ENCODE measurements around the gene SLC2A8.

Gene SLC2A8

DNA sequence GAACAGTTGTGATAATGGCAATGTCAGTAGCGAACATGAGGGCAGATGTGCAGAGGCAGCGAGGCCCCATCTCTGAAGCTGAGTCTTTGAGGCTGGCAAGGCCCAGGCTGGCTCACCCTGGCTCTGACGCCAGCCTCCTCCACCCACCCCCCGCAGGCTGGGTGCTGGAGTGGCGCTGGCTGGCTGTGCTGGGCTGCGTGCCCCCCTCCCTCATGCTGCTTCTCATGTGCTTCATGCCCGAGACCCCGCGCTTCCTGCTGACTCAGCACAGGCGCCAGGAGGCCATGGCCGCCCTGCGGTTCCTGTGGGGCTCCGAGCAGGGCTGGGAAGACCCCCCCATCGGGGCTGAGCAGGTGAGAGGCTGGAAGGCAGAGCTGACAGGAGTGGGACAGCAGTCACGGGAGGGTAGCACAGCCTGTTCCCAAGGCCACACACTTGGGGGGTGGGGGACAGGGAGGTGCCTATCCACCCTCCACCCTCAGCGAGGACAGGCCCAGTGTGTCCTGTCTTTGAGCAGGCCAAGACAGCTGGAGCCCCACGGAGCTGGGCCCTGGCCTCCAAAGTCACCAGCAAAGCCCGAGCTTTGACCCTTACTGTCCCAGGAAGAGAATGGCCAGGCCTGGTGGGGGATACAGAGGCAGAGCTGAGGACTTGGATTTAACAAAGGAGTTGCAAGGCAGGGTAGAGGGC is 5.6 kb downstream of the SLC2A8 start:
- DNase-seq (ENCODE audit: low spot score) = no peak

DNA sequence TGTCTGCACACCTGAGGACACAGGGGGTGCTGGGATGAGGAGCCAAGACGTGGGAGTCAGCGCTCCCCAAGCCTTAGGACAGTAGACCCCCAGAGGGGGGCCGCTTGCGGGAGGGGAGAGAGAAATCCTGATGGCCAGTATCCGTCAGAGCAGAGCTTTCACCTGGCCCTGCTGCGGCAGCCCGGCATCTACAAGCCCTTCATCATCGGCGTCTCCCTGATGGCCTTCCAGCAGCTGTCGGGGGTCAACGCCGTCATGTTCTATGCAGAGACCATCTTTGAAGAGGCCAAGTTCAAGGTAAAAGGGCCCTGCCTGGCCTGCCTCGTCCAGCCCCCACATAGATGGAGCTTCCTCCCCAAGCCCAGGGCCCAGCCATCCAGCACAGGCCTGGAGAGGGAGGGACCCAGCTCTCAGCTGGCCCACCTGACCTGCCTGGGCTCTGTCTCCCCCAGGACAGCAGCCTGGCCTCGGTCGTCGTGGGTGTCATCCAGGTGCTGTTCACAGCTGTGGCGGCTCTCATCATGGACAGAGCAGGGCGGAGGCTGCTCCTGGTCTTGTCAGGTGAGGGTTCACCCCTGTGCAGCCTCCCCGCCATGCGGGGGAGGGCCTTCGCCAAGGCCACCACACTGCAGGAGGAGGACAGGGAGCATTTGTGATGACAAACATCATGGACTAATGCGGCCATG is 6.7 kb downstream of the SLC2A8 start:
- no peak for DNase-seq (ENCODE audit: low spot score)

DNA sequence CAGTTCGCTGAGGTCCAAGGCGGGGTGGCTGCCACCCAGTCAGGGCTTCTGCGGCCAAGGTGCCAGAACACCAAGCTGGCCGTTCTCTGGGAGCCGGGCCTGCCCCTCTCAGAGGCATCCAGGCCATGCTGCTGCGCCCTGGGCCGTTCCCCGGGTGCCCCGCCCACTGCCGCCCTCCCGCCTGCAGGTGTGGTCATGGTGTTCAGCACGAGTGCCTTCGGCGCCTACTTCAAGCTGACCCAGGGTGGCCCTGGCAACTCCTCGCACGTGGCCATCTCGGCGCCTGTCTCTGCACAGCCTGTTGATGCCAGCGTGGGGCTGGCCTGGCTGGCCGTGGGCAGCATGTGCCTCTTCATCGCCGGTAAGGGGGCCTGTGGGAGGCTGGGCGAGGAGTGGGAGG is 7.7 kb downstream of the SLC2A8 start:
- no peak for DNase-seq (ENCODE audit: low spot score)

DNA sequence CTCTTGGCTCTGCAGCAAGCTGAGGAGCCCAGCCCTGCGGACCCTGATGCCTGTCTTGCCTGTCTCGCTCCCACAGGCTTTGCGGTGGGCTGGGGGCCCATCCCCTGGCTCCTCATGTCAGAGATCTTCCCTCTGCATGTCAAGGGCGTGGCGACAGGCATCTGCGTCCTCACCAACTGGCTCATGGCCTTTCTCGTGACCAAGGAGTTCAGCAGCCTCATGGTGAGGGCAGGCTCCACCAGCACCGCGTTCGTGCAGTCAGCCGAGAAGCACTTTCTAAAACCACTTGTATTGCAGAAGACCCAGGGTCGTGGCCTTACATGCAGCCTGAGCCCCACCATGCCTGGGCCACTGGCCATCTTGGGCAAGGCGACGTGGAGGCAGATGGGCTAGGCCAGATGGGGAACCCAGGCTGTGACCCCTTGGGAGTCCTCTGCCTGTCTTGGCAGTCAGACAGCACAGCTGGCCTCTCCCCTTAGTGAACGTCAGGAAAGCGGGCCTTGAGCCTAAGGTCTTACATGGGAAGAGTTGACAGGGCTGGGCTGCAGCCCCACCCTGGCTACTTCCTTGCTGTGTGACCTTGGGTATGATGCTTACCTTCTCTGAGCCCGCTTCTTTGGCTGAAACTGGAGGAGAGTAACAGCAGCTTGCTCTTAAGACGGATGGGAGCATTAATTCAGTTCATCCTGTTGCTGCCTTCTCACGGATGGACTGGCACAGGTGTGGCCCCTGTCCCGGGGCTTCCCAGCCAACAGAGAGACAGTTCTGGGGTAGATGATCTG is 8.6 kb downstream of the SLC2A8 start:
- DNase-seq (ENCODE audit: low spot score) = no peak

DNA sequence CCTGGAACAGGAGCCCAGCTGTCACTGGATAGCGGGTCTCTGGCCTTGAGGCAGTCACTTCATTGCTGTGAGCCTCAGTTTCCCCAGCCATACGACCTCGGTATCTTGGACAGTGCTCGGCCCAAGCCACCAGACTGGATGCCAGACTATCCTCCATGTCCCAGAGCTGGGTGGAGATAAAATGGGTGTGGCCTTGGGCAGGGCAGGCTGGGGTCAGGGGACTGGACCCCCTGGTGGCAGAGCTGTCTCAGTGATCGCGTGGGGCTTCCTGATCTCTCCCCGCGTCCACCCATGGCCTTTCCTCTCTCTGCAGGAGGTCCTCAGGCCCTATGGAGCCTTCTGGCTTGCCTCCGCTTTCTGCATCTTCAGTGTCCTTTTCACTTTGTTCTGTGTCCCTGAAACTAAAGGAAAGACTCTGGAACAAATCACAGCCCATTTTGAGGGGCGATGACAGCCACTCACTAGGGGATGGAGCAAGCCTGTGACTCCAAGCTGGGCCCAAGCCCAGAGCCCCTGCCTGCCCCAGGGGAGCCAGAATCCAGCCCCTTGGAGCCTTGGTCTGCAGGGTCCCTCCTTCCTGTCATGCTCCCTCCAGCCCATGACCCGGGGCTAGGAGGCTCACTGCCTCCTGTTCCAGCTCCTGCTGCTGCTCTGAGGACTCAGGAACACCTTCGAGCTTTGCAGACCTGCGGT is 10.0 kb downstream of the SLC2A8 start:
- DNase-seq (ENCODE audit: low spot score) = no peak

DNA sequence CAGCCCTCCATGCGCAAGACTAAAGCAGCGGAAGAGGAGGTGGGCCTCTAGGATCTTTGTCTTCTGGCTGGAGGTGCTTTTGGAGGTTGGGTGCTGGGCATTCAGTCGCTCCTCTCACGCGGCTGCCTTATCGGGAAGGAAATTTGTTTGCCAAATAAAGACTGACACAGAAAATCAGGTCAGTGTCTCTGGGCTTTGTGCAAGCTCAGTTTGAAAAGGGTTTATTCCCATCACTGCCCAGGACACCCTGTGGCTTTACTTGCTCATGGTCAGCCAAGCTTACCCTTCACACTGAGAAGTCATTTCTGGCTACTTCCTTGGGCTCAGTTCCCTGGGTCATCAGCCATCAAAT is 10.5 kb downstream of the SLC2A8 start:
- no peak for DNase-seq (ENCODE audit: low spot score)

DNA sequence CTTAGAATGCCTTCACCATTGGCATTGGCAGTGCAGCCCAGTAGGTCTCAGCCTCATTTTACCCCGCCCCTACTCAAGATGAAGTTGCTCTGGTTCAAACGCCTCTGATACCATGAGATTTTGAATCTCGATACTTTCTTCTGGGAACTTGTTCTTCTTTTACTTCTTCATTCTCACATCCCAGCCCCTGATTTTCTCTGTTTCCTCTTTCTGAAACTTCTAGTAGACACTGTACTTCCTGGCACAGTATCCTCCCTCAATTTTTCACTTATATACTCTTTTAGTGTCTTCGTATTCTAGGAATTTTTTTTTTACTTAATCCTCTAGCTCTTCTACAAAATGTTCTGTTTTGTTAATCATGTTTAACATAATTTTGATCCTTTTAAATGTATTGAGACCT is 14.2 kb downstream of the SLC2A8 start:
- DNase-seq (ENCODE audit: low spot score) = no peak

DNA sequence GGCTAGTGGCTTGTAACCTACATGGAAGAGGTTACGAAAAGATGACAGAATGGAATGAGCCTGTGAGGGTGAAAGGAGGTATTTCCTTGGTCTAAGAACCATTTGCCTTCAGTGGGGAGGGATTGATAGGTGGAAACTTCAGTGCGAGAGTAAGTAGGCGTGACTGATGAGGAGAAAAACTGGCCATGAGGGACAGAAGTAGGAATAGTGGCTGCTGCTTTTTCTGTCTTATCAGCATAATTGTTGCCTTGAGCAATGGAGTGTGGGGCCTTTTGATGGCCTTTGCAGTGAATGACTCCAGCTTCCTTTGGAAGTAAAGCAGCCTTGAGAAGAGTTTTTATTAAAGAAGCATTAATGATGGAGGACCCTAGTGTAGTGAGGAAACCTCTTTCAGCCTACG is 18.2 kb downstream of the SLC2A8 start:
- no peak for DNase-seq (ENCODE audit: low spot score)

DNA sequence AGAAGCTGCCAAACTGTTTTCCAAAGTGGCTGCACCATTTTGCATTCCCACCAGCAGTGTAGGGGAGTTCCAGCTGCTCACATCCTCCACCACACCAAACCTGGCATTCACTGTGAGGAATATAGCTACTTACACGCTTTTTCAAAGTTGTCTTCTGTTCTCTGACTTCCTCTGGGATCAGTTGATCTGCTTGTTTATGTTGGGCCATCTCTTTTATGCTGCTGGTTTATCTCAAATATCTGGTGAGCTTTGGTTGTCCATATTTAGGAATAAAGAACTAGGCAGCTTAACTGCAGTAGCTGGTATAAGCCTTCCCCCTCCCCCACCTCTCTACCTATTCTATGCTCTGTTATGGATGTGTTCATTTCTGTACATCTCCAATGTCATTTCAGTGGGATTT is 18.7 kb downstream of the SLC2A8 start:
- no peak for DNase-seq (ENCODE audit: low spot score)

DNA sequence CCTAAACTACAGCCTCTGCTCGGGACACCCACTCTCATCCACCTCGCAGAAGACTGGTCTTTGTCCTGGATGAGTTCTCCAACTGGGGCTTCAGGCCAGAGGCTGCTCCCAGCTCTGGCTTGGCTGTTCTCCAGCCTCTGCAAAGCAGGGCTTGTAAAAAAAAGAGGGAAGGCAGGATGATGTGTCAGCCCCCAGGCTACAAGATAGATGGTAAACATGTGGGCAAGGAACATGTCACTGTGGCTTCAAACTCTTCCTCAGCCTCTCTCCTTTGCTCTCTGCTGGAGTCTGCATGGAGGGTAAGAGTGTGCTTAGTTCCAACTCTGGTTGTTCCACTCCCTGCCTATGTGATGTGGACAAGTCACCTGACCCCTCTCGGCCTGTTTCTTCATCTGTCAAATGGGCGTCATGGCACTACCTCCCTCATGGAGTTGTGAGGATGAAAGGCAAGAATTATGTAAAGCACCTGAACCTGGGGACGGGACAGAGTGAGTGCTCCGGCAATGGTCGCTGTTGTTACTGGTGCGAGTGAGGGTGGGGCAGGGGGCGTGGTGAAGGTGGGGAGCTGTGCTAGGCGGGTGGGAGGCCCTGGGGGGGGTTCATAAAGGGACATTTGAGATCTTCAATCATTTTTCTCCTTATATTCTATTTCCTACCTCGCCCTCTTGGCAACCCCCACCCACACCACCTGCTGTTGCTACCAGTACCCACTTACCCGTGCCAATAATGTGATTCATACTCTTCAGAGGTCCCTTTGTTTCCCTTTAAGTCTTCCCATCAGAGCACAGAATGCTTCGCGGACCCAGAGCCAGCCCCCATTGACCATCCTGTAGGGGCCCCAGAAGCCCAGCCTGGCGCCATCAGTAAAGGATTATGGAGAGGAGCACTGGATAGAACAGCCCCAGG is 20.4 kb downstream of the SLC2A8 start:
- DNase-seq (ENCODE audit: low spot score) = no peak

DNA sequence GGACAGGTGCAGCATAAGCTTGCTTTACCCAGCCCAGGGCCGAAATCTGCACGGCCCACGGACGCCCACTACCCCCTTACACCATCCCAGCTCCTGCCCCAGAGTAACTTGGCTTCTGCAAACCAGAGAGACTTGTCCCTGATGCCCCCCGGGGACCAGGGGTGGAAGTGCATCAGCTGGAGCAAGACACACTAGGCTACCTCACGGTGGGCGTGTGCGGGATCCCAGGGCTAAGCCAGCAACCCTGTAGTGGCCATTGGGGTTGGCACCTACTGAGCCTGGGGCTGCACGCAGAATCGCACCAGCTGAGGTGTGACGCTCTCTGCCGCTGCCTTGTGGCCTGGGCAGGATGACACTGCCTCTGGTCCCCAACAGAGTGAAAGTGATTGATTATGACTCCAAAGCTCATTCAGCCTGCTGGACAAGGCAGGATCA is 21.1 kb downstream of the SLC2A8 start:
- peak; percentile 70 for DNase-seq (ENCODE audit: low spot score)

DNA sequence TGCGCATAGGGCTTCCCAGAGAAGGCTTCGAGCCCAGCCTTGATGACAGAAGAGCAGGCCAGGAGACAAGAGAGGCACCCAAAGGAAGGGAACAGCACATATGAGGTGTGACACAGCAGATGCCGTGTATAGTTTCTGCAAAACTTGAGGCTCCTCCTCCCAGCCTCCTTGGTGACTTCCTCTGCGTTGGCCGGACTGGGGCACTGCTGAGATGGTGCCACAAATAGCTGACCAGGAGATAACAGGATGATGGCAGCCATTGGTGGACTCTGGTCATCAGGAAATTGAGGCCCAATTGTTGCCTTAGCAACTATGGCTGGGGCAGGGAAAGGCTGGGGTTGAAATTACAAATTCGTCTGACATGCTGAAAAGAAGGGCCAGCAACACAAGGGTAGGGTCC is 22.4 kb downstream of the SLC2A8 start:
- no peak for DNase-seq (ENCODE audit: low spot score)

DNA sequence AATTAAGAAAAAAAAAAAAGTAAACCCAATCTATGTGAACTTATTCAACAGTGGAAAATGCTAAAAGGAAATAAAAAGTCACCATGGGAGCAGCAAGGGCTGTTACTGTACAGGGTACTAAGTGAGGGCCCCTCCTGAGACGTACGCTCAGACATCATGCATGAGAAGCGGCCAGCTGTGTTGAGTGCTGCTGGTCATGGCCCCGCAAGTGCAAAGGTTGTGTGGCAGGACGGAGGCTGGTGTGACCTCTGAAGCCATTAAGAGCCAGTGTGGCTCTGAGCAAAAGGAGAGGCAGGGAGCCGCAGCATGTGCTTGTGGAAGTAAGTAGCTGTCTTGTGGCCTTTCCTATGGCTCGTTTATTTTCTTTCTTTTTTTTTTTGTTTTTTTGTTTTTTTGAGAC is 24.1 kb downstream of the SLC2A8 start:
- no peak for DNase-seq (ENCODE audit: low spot score)

DNA sequence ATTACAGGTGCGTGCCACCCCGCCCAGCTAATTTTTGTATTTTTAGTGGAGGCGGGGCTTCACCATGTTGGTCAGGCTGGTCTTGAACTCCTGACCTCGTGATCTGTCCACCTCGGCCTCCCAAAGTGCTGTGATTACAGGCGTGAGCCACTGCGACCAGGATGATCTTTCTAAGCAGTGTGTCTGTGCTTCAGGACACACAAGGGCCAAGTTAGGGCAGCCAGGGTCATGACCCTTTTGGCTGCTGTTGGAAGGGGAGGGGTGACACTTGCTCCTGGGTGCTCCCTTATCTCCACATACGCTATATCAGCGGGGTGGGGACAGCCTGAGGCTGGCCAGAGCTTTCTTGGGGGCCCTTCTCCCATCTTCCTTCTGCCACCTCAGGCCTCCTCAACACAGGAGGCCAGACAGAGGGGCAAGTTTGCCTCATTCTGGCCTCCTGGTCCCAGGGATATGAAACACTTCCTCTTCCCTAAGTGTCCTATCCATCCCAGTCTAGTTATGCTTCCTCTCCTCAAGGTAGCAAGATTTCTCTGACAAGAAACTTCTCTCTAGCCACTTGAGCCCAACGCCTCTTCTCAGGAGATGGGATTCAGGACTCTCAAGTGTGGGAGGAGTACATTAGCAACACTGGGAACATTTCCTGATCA is 25.3 kb downstream of the SLC2A8 start:
- no peak for DNase-seq (ENCODE audit: low spot score)

DNA sequence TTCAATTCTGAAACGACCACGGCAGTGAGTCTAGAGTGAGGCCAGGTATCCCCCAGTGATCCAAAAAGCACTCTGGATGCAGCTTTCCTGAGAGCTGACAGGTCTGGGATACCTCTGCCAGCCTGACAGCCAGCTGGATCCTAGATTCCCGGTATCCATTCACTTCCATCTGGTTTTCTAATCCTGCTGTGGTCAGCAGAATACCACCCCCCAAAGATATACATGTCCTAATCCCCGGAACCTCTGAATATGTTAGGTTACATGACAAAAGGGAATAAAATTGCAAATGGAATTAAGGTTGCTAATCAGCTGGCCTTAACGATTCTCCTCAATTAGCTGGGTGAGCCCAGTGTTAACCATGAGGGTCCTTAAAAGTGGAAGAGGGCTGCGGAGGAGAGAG is 25.8 kb downstream of the SLC2A8 start:
- DNase-seq (ENCODE audit: low spot score) = no peak

DNA sequence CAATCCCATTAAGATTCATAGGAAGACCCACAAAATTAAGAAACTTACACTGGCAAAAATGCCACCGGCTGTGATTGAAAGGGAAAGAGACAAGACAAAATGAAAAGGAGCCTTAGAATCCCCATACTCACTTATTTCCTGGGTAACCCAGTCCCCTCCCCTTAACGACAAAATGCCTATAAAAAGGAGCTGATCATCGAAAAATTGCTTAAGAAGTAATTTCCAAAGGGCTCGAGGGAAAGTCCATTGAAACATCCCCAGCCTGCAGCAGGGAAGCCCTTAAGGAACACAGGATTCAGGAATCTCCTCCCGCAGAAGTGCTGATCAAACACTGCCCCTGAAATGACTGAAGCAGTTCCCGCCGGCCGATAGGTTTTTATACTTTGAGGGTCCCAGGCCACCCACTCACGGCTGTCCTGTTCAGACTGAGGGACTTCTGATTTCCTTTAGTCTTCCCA is 26.5 kb downstream of the SLC2A8 start:
- DNase-seq (ENCODE audit: low spot score) = no peak

DNA sequence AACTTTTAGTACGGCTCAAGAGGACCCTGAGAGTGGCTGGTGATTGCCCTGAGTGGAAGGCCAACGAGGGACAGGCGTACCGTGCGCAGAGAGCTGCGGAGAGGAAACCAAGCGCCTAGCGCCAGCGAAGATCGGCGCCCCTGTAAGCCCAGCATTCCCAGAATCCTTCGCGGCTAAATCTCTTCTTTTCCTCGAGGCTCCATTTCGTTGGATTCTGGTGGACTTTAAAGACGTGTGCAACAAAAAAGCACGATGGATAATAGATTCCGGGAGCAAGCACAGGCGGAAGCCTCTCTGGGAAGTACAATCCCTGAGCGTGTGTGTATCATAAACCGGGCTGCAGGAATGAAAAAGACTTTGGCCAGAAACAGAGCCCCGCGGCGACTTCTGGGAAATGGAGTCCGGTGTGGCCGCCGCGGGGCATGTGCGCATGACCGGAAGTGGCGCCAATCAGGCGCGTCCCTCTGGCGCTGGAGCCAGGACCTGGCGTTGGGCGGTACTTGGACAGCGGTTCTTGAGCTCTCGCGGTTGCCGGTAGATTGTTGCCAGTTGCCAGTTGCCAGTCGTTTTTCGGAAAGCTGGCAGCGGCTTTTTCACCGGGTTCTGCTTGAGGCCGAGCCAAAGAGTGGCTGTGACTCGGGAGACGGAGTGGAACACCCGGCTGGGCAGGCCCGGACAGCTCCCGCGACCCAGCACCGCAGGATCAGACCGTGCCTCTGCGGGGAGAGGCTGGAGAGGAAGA is 27.1 kb downstream of the SLC2A8 start, which contains the start of gene ZNF79:
TSS of gene ZNF79 (plus strand) at position 449 of the 742 bp plus-strand sequence. CDS start 406 bp downstream, outside the sequence.
- DNase-seq (ENCODE audit: low spot score) = peak; percentile 94

DNA sequence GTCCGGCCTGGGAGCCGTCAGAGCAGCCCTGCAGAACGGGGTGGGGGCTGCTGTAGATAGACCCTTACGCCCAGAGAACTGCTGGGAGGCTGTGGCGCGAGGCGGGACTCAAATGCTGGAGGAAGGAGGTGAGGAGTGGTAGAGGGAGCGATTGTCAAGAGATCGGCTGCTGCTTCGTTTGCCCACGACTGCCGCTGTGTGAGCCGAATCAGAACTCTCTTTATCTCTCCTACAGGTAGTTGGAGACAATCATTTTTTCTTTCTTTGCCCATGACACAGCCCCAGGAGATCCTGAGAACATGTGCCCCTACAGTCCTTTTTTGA is 27.7 kb downstream of the SLC2A8 start:
- peak; percentile 51 for DNase-seq (ENCODE audit: low spot score)

DNA sequence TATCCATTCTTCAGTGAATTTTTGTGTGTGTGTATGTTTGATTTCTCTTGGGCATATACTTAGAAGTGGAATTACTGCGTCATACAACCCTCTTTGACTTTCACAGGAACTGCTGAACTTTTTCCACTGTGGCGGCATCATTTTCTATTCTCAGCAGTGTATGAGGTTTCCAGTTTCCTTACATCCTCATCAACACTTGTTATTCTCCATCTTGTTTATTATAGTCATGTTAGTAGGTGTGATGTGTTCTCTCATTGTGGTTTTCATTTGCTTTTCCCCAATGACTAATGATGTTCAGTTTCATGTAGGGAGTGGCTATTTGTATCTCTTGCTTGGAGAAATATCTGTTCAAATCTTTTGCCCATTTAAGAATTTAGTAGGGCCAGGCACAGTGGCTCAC is 29.8 kb downstream of the SLC2A8 start:
- no peak for DNase-seq (ENCODE audit: low spot score)

DNA sequence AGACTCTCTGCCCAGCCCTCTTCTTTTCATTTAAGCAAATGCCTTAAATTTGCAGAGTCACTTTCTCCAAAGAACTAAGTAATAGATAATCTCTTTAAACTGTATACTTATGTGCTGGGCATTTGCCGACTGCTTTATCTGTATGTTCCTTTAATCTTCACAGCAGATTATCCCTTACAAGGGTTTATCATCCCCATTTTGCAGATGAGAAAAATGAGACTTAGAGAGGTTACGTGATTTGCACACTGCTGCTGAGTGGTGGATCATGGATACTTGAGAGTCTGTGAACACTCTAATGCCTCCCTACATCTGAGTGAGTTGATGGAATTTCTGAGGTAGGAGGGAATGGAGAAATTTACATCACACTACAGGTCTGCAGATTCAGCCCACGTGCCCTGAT is 31.4 kb downstream of the SLC2A8 start:
- no peak for DNase-seq (ENCODE audit: low spot score)
